Measurements from ENCODE around the gene STXBP4.

The STXBP4 gene

GRCh38 chr17:55160501-55160900 lies 191.9 kb downstream of the STXBP4 start:
- DNase-seq (ENCODE audit: low read depth): no peak
- TF ChIP-seq CTCF (IDR thresholded peaks at IDR 0.05; ENCODE audit: insufficient read depth, low read depth, low read length, missing control alignments): no peak
- H3K4me3 ChIP-seq (ENCODE audit: low read length): no peak overlapping the region

GRCh38 chr17:55161935-55162555 lies 193.5 kb downstream of the STXBP4 start:
- no peak overlapping the region for H3K4me3 ChIP-seq (ENCODE audit: low read length)
- no peak for TF ChIP-seq CTCF (IDR thresholded peaks at IDR 0.05; ENCODE audit: insufficient read depth, low read depth, low read length, missing control alignments)
- DNase-seq (ENCODE audit: low read depth): peak; percentile 85

- TF ChIP-seq CTCF (IDR thresholded peaks at IDR 0.05; ENCODE audit: insufficient read depth, low read depth, low read length, missing control alignments): no peak
- no peak overlapping the region for H3K4me3 ChIP-seq (ENCODE audit: low read length)
- DNase-seq (ENCODE audit: low read depth): no peak
Observed at GRCh38 chr17:55162556-55162946, 194.0 kb downstream of the STXBP4 start.

- no peak overlapping the region for H3K4me3 ChIP-seq (ENCODE audit: low read length)
- no peak for TF ChIP-seq CTCF (IDR thresholded peaks at IDR 0.05; ENCODE audit: insufficient read depth, low read depth, low read length, missing control alignments)
- no peak for DNase-seq (ENCODE audit: low read depth)
Observed at GRCh38 chr17:55163408-55163807, 194.8 kb downstream of the STXBP4 start.

- DNase-seq (ENCODE audit: low read depth): peak; percentile 22
- H3K4me3 ChIP-seq (ENCODE audit: low read length): no peak overlapping the region
- TF ChIP-seq CTCF (IDR thresholded peaks at IDR 0.05; ENCODE audit: insufficient read depth, low read depth, low read length, missing control alignments): no peak
Observed at GRCh38 chr17:55166506-55166905, 197.9 kb downstream of the STXBP4 start.

GRCh38 chr17:55167024-55167725 lies 198.6 kb downstream of the STXBP4 start:
- DNase-seq (ENCODE audit: low read depth): no peak
- H3K4me3 ChIP-seq (ENCODE audit: low read length): no peak overlapping the region
- TF ChIP-seq CTCF (IDR thresholded peaks at IDR 0.05; ENCODE audit: insufficient read depth, low read depth, low read length, missing control alignments): no peak

Measured in epithelial cell of esophagus (primary cell).